GM12801 (cell line): Measurements from ENCODE around the gene C16orf96.

Experiments used
- CTCF ChIP-seq: IDR thresholded peaks from one replicate; pipeline ENCODE4 v1.5.1; 2011; ENCODE audit warnings: control low read depth; ENCODE audit not compliant: insufficient read length; ENCODE audit errors: extremely low read depth

Gene C16orf96

GRCh38 chr16:4529085-4530060, 26.8 kb upstream of the C16orf96 start:
- TF ChIP-seq CTCF: no peak

GRCh38 chr16:4531811-4532210, 24.3 kb upstream of the C16orf96 start:
- no peak for TF ChIP-seq CTCF

GRCh38 chr16:4532238-4532637, 23.9 kb upstream of the C16orf96 start:
- TF ChIP-seq CTCF: no peak

- no peak for TF ChIP-seq CTCF
These were observed 22.6 kb upstream of the C16orf96 start for GRCh38 chr16:4533490-4533889.

- no peak for TF ChIP-seq CTCF
These were observed 21.9 kb upstream of the C16orf96 start for GRCh38 chr16:4534151-4534790.

GRCh38 chr16:4535627-4536108, 20.5 kb upstream of the C16orf96 start:
- TF ChIP-seq CTCF: no peak

- TF ChIP-seq CTCF: no peak
These were observed 19.6 kb upstream of the C16orf96 start for GRCh38 chr16:4536391-4537106.
